Astrocyte of the cerebellum (primary cell): ENCODE measurements around the gene UBE4B.
"Not testable (repeated sequence)": the region's sequence is repeated elsewhere in the genome, so short reads cannot be mapped to it uniquely, and the experiment has no call there.

Source experiments
- DNase-seq: peaks from one replicate; pipeline ENCODE4 v3.0.0-alpha.2; 2011; ENCODE audit warnings: low read depth
- H3K4me3 ChIP-seq: 2 replicates; pipeline ENCODE4 v1.5.1; 2011; ENCODE audit warnings: mild to moderate bottlenecking, low read depth, low read length, moderate library complexity
- CTCF ChIP-seq: IDR thresholded peaks from 2 replicates; pipeline ENCODE4 v1.5.1; 2012; ENCODE audit warnings: low read length, low read depth, moderate library complexity, mild to moderate bottlenecking; ENCODE audit errors: missing control alignments
- in situ Hi-C: cut with HindIII; loops from 2 replicates; pipeline ENCODE4 v1.10.0; 2017; ENCODE audit warnings: low sequenced_read_pairs

UBE4B gene

GRCh38 chr1:10019561-10019960 lies 13.2 kb upstream of the UBE4B start:
- in situ Hi-C loops: no loop called here
- no peak for TF ChIP-seq CTCF
- H3K4me3 ChIP-seq: no peak overlapping the region
- DNase-seq: no peak

GRCh38 chr1:10020086-10020485 lies 12.7 kb upstream of the UBE4B start:
- in situ Hi-C loops: no loop called here
- DNase-seq: no peak
- no peak for TF ChIP-seq CTCF
- no peak overlapping the region for H3K4me3 ChIP-seq

GRCh38 chr1:10020678-10021077 lies 12.1 kb upstream of the UBE4B start:
- DNase-seq, H3K4me3 ChIP-seq, in situ Hi-C loops: not testable (repeated sequence)

- H3K4me3 ChIP-seq, in situ Hi-C loops, DNase-seq: not testable (repeated sequence)
These were observed 10.8 kb upstream of the UBE4B start for GRCh38 chr1:10021992-10022391.

- no peak overlapping the region for H3K4me3 ChIP-seq
- in situ Hi-C loops: no loop called here
- no peak for TF ChIP-seq CTCF
- no peak for DNase-seq
These were observed 10.1 kb upstream of the UBE4B start for GRCh38 chr1:10022656-10023055.

- no peak overlapping the region for H3K4me3 ChIP-seq
- no peak for DNase-seq
- no peak for TF ChIP-seq CTCF
- in situ Hi-C loops: no loop called here
These were observed 7.4 kb upstream of the UBE4B start for GRCh38 chr1:10025354-10025753.

- DNase-seq: no peak
- H3K4me3 ChIP-seq: no peak overlapping the region
- no peak for TF ChIP-seq CTCF
- in situ Hi-C loops: no loop called here
These were observed 5.7 kb upstream of the UBE4B start for GRCh38 chr1:10027027-10027426.

- in situ Hi-C loops, DNase-seq: not testable (repeated sequence)
These were observed 3.7 kb upstream of the UBE4B start for GRCh38 chr1:10028956-10029500.

More at GRCh38 chr1:10028956-10029500, 3.7 kb upstream of the UBE4B start:
- not testable (repeated sequence) for H3K4me3 ChIP-seq
